Esophagus squamous epithelium (tissue), 4 donors: ENCODE results near the gene SPG11.

ENCODE experiments used
- CTCF ChIP-seq, 6 experiments: fragments of 450-650 bp in 4 of 6; fragments of 200-600 bp in 2 of 6; sonication (generic) in 2 of 6; IDR thresholded peaks; one replicate each; pipeline ENCODE4 v1.5.1; 2016 to 2019; ENCODE audit warnings: antibody characterized with exemption in 6 of 6, mild to moderate bottlenecking in 4 of 6, moderate library complexity in 4 of 6
- POLR2A ChIP-seq, 4 donors: fragments of 450-650 bp; IDR thresholded peaks; one replicate each; pipeline ENCODE4 v1.6.1; 2017; ENCODE audit warnings: antibody characterized with exemption in 4 of 4, mild to moderate bottlenecking in 4 of 4, moderate library complexity in 3 of 4

- TF ChIP-seq CTCF (IDR thresholded peaks at IDR 0.05) (no peak), POLR2A (IDR thresholded peaks at IDR 0.05) (no peak)
Observed at GRCh38 chr15:44595246-44595645, 68.2 kb downstream of the SPG11 start.
